Activated CD8-positive, alpha-beta T cell treated with anti-CD3 and anti-CD28 coated beads, Interleukin-2, amount 10 ng/mL, durations not matched to agents 7 days and 5 days (primary cell): ENCODE data around the gene TCP1. TPM values are rescaled to one million over a fixed set of nuclear protein-coding genes. Genes with fewer than 3 reads are reported as not detected.

Source experiments
- ATAC-seq: fragments of 150-1000 bp; cut with Tn5 transposase; one replicate; pipeline ENCODE4 v1.10.0; 2021; ENCODE audit warnings: moderate library complexity
- CTCF ChIA-PET: fragments of 350-600 bp; sonication (Branson Sonifier 250); formaldehyde crosslinking; loops from one replicate; lab custom pipeline; 2021; ENCODE audit warnings: antibody characterized with exemption; lab: Charles Lee
- POLR2A ChIA-PET: fragments of 350-600 bp; sonication (Branson Sonifier 250); formaldehyde crosslinking; loops from one replicate; lab custom pipeline; 2021; ENCODE audit warnings: antibody characterized with exemption; lab: Charles Lee
- DNase-seq: peaks from one replicate; pipeline ENCODE4 v3.0.0-alpha.2; 2020
- H3K27ac Mint-ChIP-seq: one replicate; pipeline ENCODE4 v1.8.0; 2021; ENCODE audit warnings: mild to moderate bottlenecking, mixed read lengths
- H3K27me3 Mint-ChIP-seq: one replicate; pipeline ENCODE4 v1.8.0; 2021; ENCODE audit warnings: low read depth, mixed read lengths
- H3K36me3 Mint-ChIP-seq: one replicate; pipeline ENCODE4 v1.8.0; 2021; ENCODE audit warnings: low read depth, mixed read lengths
- H3K4me1 Mint-ChIP-seq: one replicate; pipeline ENCODE4 v1.8.0; 2021; ENCODE audit warnings: low read depth, mixed read lengths
- H3K4me3 Mint-ChIP-seq: one replicate; pipeline ENCODE4 v1.8.0; 2021; ENCODE audit warnings: mild to moderate bottlenecking, mixed read lengths
- H3K9me3 Mint-ChIP-seq: one replicate; pipeline ENCODE4 v1.8.0; 2022; ENCODE audit warnings: mixed read lengths; ENCODE audit not compliant: insufficient read depth
- total RNA-seq, 2 experiments: library from RNA; stranded (reverse); gene quantifications; one replicate each; pipeline ENCODE4 v1.2.3, GENCODE V29; 2021

TCP1 gene
- total RNA-seq, 2 experiments from 2014 or later: 263 to 277 TPM

- ATAC-seq (no peak), DNase-seq (no peak)
- peaks cover 54% of the 10 kb centered on the region for H3K4me1 Mint-ChIP-seq
- CTCF ChIA-PET: interaction anchor here (0.6 to 2.9 kb wide), 14 partner anchors 9 to 151 kb away, joined by 3 to 21 read pairs (median 3); no protein-coding TSS in a partner anchor
- peaks cover 71% of the 10 kb centered on the region for H3K36me3 Mint-ChIP-seq
- H3K27ac Mint-ChIP-seq: peak overlapping the region; percentile 96
- POLR2A ChIA-PET: interaction anchor here (0.7 to 4.8 kb wide), 15 partner anchors 10 to 730 kb away, joined by 3 to 33 read pairs (median 6); partner anchors contain the start of genes ACAT2, IGF2R, SOD2 and WTAP
- peak overlapping the region; percentile 93 for H3K4me3 Mint-ChIP-seq
- H3K27me3 Mint-ChIP-seq: no peaks in the 10 kb centered on the region
- no peaks in the 10 kb centered on the region for H3K9me3 Mint-ChIP-seq
Observed at GRCh38 chr6:159790956-159791598, 1.7 kb upstream of the TCP1 start.

- Mint-ChIP-seq H3K9me3 (no peaks in the 10 kb centered on the region), H3K27ac (peak within 1 kb of the TSS; percentile 96), H3K36me3 (peaks cover 75% of the 10 kb centered on the region), H3K27me3 (no peaks in the 10 kb centered on the region), H3K4me1 (peaks cover 59% of the 10 kb centered on the region), H3K4me3 (peak within 1 kb of the TSS; percentile 93)
- DNase-seq: peak; percentile 96
- ChIA-PET CTCF (interaction anchor here (0.5 to 2.9 kb wide), 15 partner anchors 8 to 99 kb away, joined by 3 to 21 read pairs (median 3); partner anchors contain the start of gene WTAP), POLR2A (interaction anchor here (0.6 to 4.8 kb wide), 26 partner anchors 9 to 731 kb away, joined by 3 to 33 read pairs (median 4); partner anchors contain the start of genes ACAT2, IGF2R, SOD2 and WTAP)
- ATAC-seq: peak; percentile 85
Observed at GRCh38 chr6:159790149-159790955, 950 bp upstream of the TCP1 start, which contains the start of gene MRPL18. MRPL18 (plus strand) TSS chr6:159790467; CDS start chr6:159790588, 121 bp downstream.

- ChIA-PET CTCF (interaction anchor here (0.6 to 1.1 kb wide), 5 partner anchors 66 to 228 kb away, joined by 3 read pairs; no protein-coding TSS in a partner anchor), POLR2A (interaction anchor here (0.6 to 4.8 kb wide), 11 partner anchors 8 to 259 kb away, joined by 3 to 33 read pairs (median 7); partner anchors contain the start of genes ACAT2, SOD2 and WTAP)
- DNase-seq: peak; percentile 49
- Mint-ChIP-seq H3K9me3 (no peaks in the 10 kb centered on the region), H3K27ac (peak overlapping the region; percentile 89), H3K36me3 (peaks cover 75% of the 10 kb centered on the region), H3K4me1 (peaks cover 56% of the 10 kb centered on the region), H3K27me3 (no peaks in the 10 kb centered on the region), H3K4me3 (peak overlapping the region; percentile 93)
- peak; percentile 1 for ATAC-seq
Observed at GRCh38 chr6:159788753-159789376, 537 bp downstream of the TCP1 start.

GRCh38 chr6:159788276-159788675 is 1.1 kb downstream of the TCP1 start:
- H3K9me3 Mint-ChIP-seq: no peaks in the 10 kb centered on the region
- H3K4me1 Mint-ChIP-seq: peaks cover 58% of the 10 kb centered on the region
- no peak for ATAC-seq
- peak overlapping the region; percentile 93 for H3K4me3 Mint-ChIP-seq
- CTCF ChIA-PET: interaction anchor here (0.6 to 1.1 kb wide), 4 partner anchors 67 to 228 kb away, joined by 3 read pairs; no protein-coding TSS in a partner anchor
- DNase-seq: peak; percentile 31
- peak overlapping the region; percentile 89 for H3K27ac Mint-ChIP-seq
- peaks cover 75% of the 10 kb centered on the region for H3K36me3 Mint-ChIP-seq
- POLR2A ChIA-PET: interaction anchor here (0.6 to 4.8 kb wide), 10 partner anchors 17 to 260 kb away, joined by 3 to 33 read pairs (median 8); partner anchors contain the start of genes ACAT2, SOD2 and WTAP
- no peaks in the 10 kb centered on the region for H3K27me3 Mint-ChIP-seq

- no peak for DNase-seq
- Mint-ChIP-seq H3K36me3 (peaks cover 83% of the 10 kb centered on the region), H3K4me1 (peaks cover 21% of the 10 kb centered on the region), H3K9me3 (no peaks in the 10 kb centered on the region), H3K27me3 (no peaks in the 10 kb centered on the region), H3K27ac (peak overlapping the region; percentile 3), H3K4me3 (no peak overlapping the region)
- POLR2A ChIA-PET: no interaction called here
- CTCF ChIA-PET: no interaction called here
- no peak for ATAC-seq
Observed at GRCh38 chr6:159778542-159779103, 10.8 kb downstream of the TCP1 start.

- H3K27me3 Mint-ChIP-seq: no peaks in the 10 kb centered on the region
- ATAC-seq: no peak
- no peak overlapping the region for H3K4me3 Mint-ChIP-seq
- peaks cover 19% of the 10 kb centered on the region for H3K4me1 Mint-ChIP-seq
- no peaks in the 10 kb centered on the region for H3K9me3 Mint-ChIP-seq
- POLR2A ChIA-PET: no interaction called here
- peaks cover 80% of the 10 kb centered on the region for H3K36me3 Mint-ChIP-seq
- peak overlapping the region; percentile 3 for H3K27ac Mint-ChIP-seq
- DNase-seq: no peak
- CTCF ChIA-PET: interaction anchor here (0.9 kb wide), 1 partner anchor 13 kb away, joined by 3 read pairs; no protein-coding TSS in a partner anchor
Observed at GRCh38 chr6:159778131-159778530, 11.3 kb downstream of the TCP1 start.

- Mint-ChIP-seq H3K4me3 (no peak overlapping the region), H3K4me1 (peaks cover 11% of the 10 kb centered on the region), H3K27me3 (no peaks in the 10 kb centered on the region), H3K27ac (no peak overlapping the region), H3K9me3 (no peaks in the 10 kb centered on the region), H3K36me3 (peaks cover 73% of the 10 kb centered on the region)
- ChIA-PET POLR2A (no interaction called here), CTCF (interaction anchor here (0.9 kb wide), 1 partner anchor 14 kb away, joined by 3 read pairs; no protein-coding TSS in a partner anchor)
- ATAC-seq (peak; percentile 22), DNase-seq (no peak)
Observed at GRCh38 chr6:159777240-159777904, 12.0 kb downstream of the TCP1 start.

- H3K9me3 Mint-ChIP-seq: no peaks in the 10 kb centered on the region
- peaks cover 3% of the 10 kb centered on the region for H3K4me1 Mint-ChIP-seq
- no peak overlapping the region for H3K27ac Mint-ChIP-seq
- ATAC-seq (no peak), DNase-seq (no peak)
- ChIA-PET CTCF (interaction anchor here (1.2 kb wide), 2 partner anchors 9 to 81 kb away, joined by 3 to 6 read pairs; no protein-coding TSS in a partner anchor), POLR2A (interaction anchor here (1.0 kb wide), 1 partner anchor 18 kb away, joined by 4 read pairs; the partner anchor contains the start of gene TCP1)
- H3K27me3 Mint-ChIP-seq: no peaks in the 10 kb centered on the region
- no peak overlapping the region for H3K4me3 Mint-ChIP-seq
- peaks cover 70% of the 10 kb centered on the region for H3K36me3 Mint-ChIP-seq
Observed at GRCh38 chr6:159772196-159772595, 17.2 kb downstream of the TCP1 start.

- CTCF ChIA-PET: interaction anchor here (0.6 kb wide), 1 partner anchor 54 kb away, joined by 3 read pairs; no protein-coding TSS in a partner anchor
- peaks cover 69% of the 10 kb centered on the region for H3K36me3 Mint-ChIP-seq
- no peak overlapping the region for H3K27ac Mint-ChIP-seq
- no peaks in the 10 kb centered on the region for H3K9me3 Mint-ChIP-seq
- DNase-seq: no peak
- peaks cover 15% of the 10 kb centered on the region for H3K4me1 Mint-ChIP-seq
- no peak for ATAC-seq
- no peak overlapping the region for H3K4me3 Mint-ChIP-seq
- H3K27me3 Mint-ChIP-seq: no peaks in the 10 kb centered on the region
- POLR2A ChIA-PET: interaction anchor here (0.7 to 1.2 kb wide), 5 partner anchors 8 to 42 kb away, joined by 3 to 4 read pairs (median 3); partner anchors contain the start of genes MRPL18, TCP1 and WTAP
Observed at GRCh38 chr6:159769470-159769869, 19.9 kb downstream of the TCP1 start.

GRCh38 chr6:159766906-159767305 is 22.5 kb downstream of the TCP1 start:
- peaks cover 73% of the 10 kb centered on the region for H3K36me3 Mint-ChIP-seq
- CTCF ChIA-PET: interaction anchor here (1.1 kb wide), 1 partner anchor 75 kb away, joined by 3 read pairs; no protein-coding TSS in a partner anchor
- POLR2A ChIA-PET: no interaction called here

More at GRCh38 chr6:159766906-159767305, 22.5 kb downstream of the TCP1 start:
- ATAC-seq (no peak), DNase-seq (no peak)
- no peak overlapping the region for H3K4me3 Mint-ChIP-seq
- H3K27me3 Mint-ChIP-seq: no peaks in the 10 kb centered on the region
- H3K4me1 Mint-ChIP-seq: peaks cover 23% of the 10 kb centered on the region
- no peaks in the 10 kb centered on the region for H3K9me3 Mint-ChIP-seq
- no peak overlapping the region for H3K27ac Mint-ChIP-seq
